Colonic mucosa (tissue), 4 donors: ENCODE results near the gene ZNF443. TPM values are rescaled to one million over a fixed set of nuclear protein-coding genes. Genes with fewer than 3 reads are reported as not detected.
"Not testable (repeated sequence)": the region's sequence is repeated elsewhere in the genome, so short reads cannot be mapped to it uniquely, and the experiment has no call there.

Source experiments
- DNase-seq: peaks from one replicate; pipeline ENCODE4 v3.0.0-alpha.2; 2020
- H3K27ac ChIP-seq: fragments of 200-600 bp; one replicate; pipeline ENCODE4 v1.8.0; 2021
- H3K27me3 ChIP-seq: fragments of 200-600 bp; one replicate; pipeline ENCODE4 v1.8.0; 2021
- H3K36me3 ChIP-seq: fragments of 200-600 bp; one replicate; pipeline ENCODE4 v1.8.0; 2021
- H3K4me1 ChIP-seq: fragments of 200-600 bp; one replicate; pipeline ENCODE4 v1.8.0; 2021; ENCODE audit warnings: mild to moderate bottlenecking
- H3K4me3 ChIP-seq: fragments of 200-600 bp; one replicate; pipeline ENCODE4 v1.8.0; 2021
- H3K9ac ChIP-seq, 2 donors: one replicate each; pipeline ENCODE4 v1.7.0; 2013; ENCODE audit warnings: control low read depth in 2 of 2, low read depth in 2 of 2, low read length in 2 of 2
- H3K9me3 ChIP-seq: fragments of 200-600 bp; one replicate; pipeline ENCODE4 v1.8.0; 2021
- intact Hi-C: fragments of 100-400 bp; cut with DNase I; formaldehyde crosslinking; loops from one replicate; pipeline ENCODE4 v1.14.1; 2022
- total RNA-seq, 2 donors: library from RNA; stranded (reverse); fragmentation: NEBNext Ultra II Directional in 1 of 2; extraction: Animal tissue kit (Norgen Biotek cat#: 25700) in 1 of 2; gene quantifications; one replicate each; pipeline ENCODE4 v1.2.1, GENCODE V29; 2021
- TF ChIP-seq, protein P1 (sequence below): fragments of 200-600 bp; IDR thresholded peaks from one replicate; pipeline ENCODE4 v1.8.0; 2022; ENCODE audit warnings: antibody characterized with exemption, mild to moderate bottlenecking
- donor health status: healthy.
- donor health status: DM: no; HTN: no; CAD: no.
- donor health status: DM: no; HTN: no; CAD: no.

ZNF443 gene
- total RNA-seq, 2 donors from 2014 or later, result 7.4 to 7.6 TPM

DNA sequence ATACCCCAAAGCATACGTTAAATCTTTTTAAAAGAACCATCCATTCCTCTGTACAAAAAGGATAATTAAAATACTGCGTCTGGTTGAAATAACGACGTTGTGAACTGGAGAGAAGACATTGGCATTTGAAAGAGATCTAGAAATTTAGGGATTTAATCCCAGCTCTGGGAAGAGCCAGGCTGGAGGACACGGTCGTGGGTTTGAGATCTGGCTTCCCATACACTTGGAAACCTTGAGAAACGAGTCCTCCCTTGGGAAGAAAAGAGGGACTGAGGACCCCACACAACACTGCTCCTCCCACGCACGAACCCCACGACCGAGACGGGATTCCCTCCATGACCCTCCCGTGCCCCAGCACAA, 43.2 kb upstream of the ZNF443 start:
- TF ChIP-seq, protein P1, sequence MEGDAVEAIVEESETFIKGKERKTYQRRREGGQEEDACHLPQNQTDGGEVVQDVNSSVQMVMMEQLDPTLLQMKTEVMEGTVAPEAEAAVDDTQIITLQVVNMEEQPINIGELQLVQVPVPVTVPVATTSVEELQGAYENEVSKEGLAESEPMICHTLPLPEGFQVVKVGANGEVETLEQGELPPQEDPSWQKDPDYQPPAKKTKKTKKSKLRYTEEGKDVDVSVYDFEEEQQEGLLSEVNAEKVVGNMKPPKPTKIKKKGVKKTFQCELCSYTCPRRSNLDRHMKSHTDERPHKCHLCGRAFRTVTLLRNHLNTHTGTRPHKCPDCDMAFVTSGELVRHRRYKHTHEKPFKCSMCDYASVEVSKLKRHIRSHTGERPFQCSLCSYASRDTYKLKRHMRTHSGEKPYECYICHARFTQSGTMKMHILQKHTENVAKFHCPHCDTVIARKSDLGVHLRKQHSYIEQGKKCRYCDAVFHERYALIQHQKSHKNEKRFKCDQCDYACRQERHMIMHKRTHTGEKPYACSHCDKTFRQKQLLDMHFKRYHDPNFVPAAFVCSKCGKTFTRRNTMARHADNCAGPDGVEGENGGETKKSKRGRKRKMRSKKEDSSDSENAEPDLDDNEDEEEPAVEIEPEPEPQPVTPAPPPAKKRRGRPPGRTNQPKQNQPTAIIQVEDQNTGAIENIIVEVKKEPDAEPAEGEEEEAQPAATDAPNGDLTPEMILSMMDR, result no peak
- Histone ChIP-seq H3K27ac (no peak overlapping the region), H3K4me1 (no peaks in the 10 kb centered on the region), H3K4me3 (peak overlapping the region; percentile 93), H3K9me3 (no peaks in the 10 kb centered on the region), H3K36me3 (no peaks in the 10 kb centered on the region), H3K9ac (peak overlapping the region; percentile 82 to 86), H3K27me3 (no peaks in the 10 kb centered on the region)
- intact Hi-C loops, result no loop called here
- DNase-seq, result no peak

DNA sequence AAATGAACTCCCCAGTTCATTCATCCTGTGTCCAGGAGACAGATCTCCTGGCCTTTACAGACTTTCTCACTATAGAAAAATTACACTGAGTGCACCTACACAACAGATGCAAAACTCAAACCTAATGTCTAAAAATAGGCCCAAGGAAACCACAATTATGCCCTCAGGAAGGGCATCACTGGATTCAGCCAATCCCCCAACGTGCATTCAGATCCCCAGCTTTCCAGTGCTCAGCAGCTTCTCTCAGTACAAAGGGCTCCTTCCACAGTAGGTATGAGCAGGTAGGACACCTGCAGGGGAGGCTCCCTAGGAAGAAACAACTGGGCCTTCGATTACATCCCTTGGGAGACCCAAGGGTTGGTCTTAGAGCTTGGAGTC, 41.7 kb upstream of the ZNF443 start:
- Histone ChIP-seq H3K4me3 (no peak overlapping the region), H3K9ac (no peak overlapping the region), H3K27me3 (no peaks in the 10 kb centered on the region), H3K36me3 (no peaks in the 10 kb centered on the region), H3K27ac (no peak overlapping the region), H3K9me3 (no peaks in the 10 kb centered on the region), H3K4me1 (no peaks in the 10 kb centered on the region)
- TF ChIP-seq, protein P1, result no peak
- intact Hi-C loops, result no loop called here
- no peak for DNase-seq

DNA sequence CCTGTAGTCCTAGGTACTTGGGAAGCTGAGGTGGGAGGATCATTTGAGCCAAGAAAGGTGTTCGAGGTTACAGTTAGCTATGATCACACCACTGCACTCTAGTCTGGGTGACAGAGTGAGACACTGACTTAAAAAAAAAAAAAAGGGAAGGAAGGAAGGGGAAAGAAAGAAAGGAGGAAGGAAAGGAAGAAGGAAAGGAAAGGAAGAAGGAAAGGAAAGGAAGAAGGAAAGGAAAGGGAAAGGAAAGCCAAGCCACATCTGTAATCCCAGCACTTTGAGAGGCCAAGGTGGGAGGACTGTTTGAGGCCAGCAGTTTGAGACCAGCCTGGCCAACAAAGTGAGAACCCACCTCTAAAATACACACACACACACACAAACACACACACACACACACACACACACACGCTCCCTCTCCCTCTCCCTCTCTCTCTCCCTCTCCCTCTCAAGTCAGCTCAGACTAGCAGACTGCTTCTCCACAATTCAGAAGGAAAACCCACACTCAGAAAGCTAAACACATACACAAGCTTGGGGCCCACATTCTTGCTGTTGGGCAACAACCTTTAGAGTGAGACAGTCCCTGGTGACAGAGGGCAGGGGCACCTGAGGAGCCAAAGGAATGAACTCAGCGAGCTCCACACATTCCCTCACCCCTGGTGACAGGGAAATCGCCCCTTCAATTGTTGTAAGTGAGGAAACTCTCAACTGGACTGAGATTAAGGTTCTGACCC, 41.1 kb upstream of the ZNF443 start:
- no peak for DNase-seq
- TF ChIP-seq, protein P1, result no peak
- H3K27ac ChIP-seq, result no peak overlapping the region
- no peaks in the 10 kb centered on the region for H3K36me3 ChIP-seq
- intact Hi-C loops, result no loop called here
- no peak overlapping the region for H3K4me3 ChIP-seq
- no peaks in the 10 kb centered on the region for H3K4me1 ChIP-seq
- no peaks in the 10 kb centered on the region for H3K9me3 ChIP-seq
- no peaks in the 10 kb centered on the region for H3K27me3 ChIP-seq
- H3K9ac ChIP-seq, result no peak overlapping the region

DNA sequence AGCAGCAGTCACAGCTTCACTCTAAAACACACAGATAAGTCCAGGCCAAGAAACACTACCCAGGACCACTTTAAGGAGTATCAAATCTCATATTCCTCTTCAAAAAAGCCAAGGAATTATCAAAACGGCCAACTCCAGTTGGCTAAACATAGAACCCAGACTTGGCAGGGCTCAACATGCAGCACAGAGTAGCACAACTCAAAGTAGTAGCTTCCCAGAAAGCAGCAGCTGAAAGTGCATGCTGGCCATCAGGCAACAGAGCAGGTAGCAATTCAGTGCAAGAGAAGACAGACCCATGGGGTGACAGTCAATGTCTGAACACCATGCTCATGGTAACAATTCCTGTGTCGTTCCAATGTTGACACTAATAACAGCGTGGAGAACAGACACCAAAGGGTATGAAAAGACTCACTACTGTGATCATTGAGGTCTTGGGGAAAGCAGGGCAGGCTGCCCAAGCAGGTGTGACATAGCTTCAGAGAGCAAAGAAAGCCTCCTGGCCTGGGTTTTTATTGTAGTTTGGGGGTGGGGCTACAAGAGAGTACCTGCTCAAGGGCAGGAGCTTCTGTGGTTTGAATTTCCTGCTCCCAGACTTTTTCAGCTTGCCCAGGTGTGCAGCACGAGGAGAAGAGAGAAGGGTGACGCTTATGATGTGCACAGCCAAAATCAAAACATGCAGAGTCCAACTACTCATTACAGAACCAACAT, 37.6 kb upstream of the ZNF443 start:
- TF ChIP-seq, protein P1, result no peak
- H3K9me3 ChIP-seq, result no peaks in the 10 kb centered on the region
- no peaks in the 10 kb centered on the region for H3K36me3 ChIP-seq
- no peaks in the 10 kb centered on the region for H3K27me3 ChIP-seq
- no peak overlapping the region for H3K4me3 ChIP-seq
- DNase-seq, result peak; percentile 64
- H3K9ac ChIP-seq, result no peak overlapping the region
- no peaks in the 10 kb centered on the region for H3K4me1 ChIP-seq
- intact Hi-C loops, result no loop called here
- no peak overlapping the region for H3K27ac ChIP-seq

DNA sequence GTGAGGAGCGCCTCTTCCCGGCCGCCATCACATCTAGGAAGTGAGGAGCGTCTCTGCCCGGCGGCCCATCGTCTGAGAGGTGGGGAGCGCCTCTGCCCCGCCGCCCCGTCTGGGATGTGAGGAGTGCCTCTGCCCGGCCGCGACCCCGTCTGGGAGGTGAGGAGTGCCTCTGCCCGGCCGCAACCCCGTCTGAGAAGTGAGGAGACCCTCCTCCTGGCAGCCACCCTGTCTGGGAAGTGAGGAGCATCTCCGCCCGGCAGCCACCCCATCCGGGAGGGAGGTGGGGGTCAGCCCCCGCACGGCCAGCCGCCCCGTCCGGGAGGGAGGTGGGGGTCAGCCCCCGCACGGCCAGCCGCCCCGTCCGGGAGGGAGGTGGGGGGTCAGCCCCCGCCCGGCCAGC, 26.8 kb upstream of the ZNF443 start:
- H3K4me3 ChIP-seq, H3K9me3 ChIP-seq, H3K36me3 ChIP-seq, H3K4me1 ChIP-seq, intact Hi-C loops, H3K27ac ChIP-seq, H3K9ac ChIP-seq, DNase-seq, H3K27me3 ChIP-seq: not testable (repeated sequence)

DNA sequence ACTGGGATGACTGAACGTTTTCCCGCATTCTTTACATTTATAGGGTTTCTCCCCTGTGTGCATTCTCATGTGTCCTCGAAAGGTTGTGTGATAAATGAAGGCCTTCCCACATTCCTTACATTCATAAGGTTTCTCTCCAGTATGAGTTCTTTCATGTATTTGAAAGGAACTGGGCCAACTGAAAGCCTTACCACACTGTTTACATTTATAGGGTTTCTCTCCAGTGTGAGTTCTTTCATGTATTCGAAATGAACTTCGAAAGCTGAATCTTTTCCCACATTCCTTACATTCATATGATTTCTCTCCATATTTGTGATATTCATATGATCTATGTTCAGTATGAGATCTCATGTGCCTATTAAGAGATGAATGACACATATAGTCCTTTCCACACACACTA, 24.4 kb upstream of the ZNF443 start:
- no peak overlapping the region for H3K9ac ChIP-seq
- H3K4me1 ChIP-seq, result no peaks in the 10 kb centered on the region
- TF ChIP-seq, protein P1, result no peak
- H3K9me3 ChIP-seq, result peaks cover 6% of the 10 kb centered on the region
- intact Hi-C loops, result no loop called here
- no peaks in the 10 kb centered on the region for H3K36me3 ChIP-seq
- no peak for DNase-seq
- no peak overlapping the region for H3K27ac ChIP-seq
- H3K27me3 ChIP-seq, result no peaks in the 10 kb centered on the region
- no peak overlapping the region for H3K4me3 ChIP-seq
